GM18951 (cell line): ENCODE results near the gene ADIPOQ.
"Not testable (repeated sequence)": the region's sequence is repeated elsewhere in the genome, so short reads cannot be mapped to it uniquely, and the experiment has no call there.

Experiments
- POLR2A ChIP-seq: IDR thresholded peaks from 4 replicates; pipeline ENCODE4 v1.6.1; 2011; ENCODE audit warnings: mild to moderate bottlenecking; ENCODE audit not compliant: insufficient read length, insufficient read depth; ENCODE audit errors: extremely low read depth
- in situ Hi-C: fragments of 300-500 bp; cut with MboI; formaldehyde crosslinking; loops from one replicate; pipeline ENCODE4 v1.12.0; 2022; ENCODE audit warnings: low sequenced_read_pairs, mixed read lengths, inconsistent platforms; ENCODE audit not compliant: unreplicated experiment

Gene ADIPOQ

GRCh38 chr3:186839874-186840641 is 2.5 kb upstream of the ADIPOQ start:
- in situ Hi-C loops: no loop called here

GRCh38 chr3:186841620-186842019 is 890 bp upstream of the ADIPOQ start:
- in situ Hi-C loops: no loop called here
- TF ChIP-seq POLR2A: no peak

More at GRCh38 chr3:186839874-186840641, 2.5 kb upstream of the ADIPOQ start:
- TF ChIP-seq POLR2A: no peak

GRCh38 chr3:186843039-186843432 is 526 bp downstream of the ADIPOQ start:
- in situ Hi-C loops: no loop called here

GRCh38 chr3:186844908-186845307 is 2.4 kb downstream of the ADIPOQ start:
- in situ Hi-C loops: loop anchor here (5.0 kb wide), 1 partner anchor 317 kb away; no protein-coding TSS in a partner anchor
- no peak for TF ChIP-seq POLR2A

More at GRCh38 chr3:186843039-186843432, 526 bp downstream of the ADIPOQ start:
- no peak for TF ChIP-seq POLR2A

- in situ Hi-C loops: loop anchor here (5.0 kb wide), 1 partner anchor 317 kb away; no protein-coding TSS in a partner anchor
- no peak for TF ChIP-seq POLR2A
Measured at GRCh38 chr3:186845756-186846155, 3.2 kb downstream of the ADIPOQ start.

GRCh38 chr3:186847437-186847836 is 4.9 kb downstream of the ADIPOQ start:
- in situ Hi-C loops: loop anchor here (5.0 kb wide), 1 partner anchor 315 kb away; no protein-coding TSS in a partner anchor
- TF ChIP-seq POLR2A: no peak

GRCh38 chr3:186849374-186849975 is 7.0 kb downstream of the ADIPOQ start:
- no peak for TF ChIP-seq POLR2A
- in situ Hi-C loops: loop anchor here (5.0 kb wide), 1 partner anchor 313 kb away; no protein-coding TSS in a partner anchor

- in situ Hi-C loops: not testable (repeated sequence)
Measured at GRCh38 chr3:186851835-186852234, 9.3 kb downstream of the ADIPOQ start.

GRCh38 chr3:186852994-186853393 is 10.5 kb downstream of the ADIPOQ start:
- TF ChIP-seq POLR2A: no peak
- in situ Hi-C loops: no loop called here

- no peak for TF ChIP-seq POLR2A
- in situ Hi-C loops: no loop called here
Measured at GRCh38 chr3:186854146-186854545, 11.6 kb downstream of the ADIPOQ start.

- in situ Hi-C loops: no loop called here
- no peak for TF ChIP-seq POLR2A
Measured at GRCh38 chr3:186854954-186855353, 12.4 kb downstream of the ADIPOQ start.

GRCh38 chr3:186857743-186858142 is 15.2 kb downstream of the ADIPOQ start:
- in situ Hi-C loops: no loop called here
- no peak for TF ChIP-seq POLR2A

GRCh38 chr3:186865215-186865853 is 22.8 kb downstream of the ADIPOQ start:
- in situ Hi-C loops: not testable (repeated sequence)

- in situ Hi-C loops: not testable (repeated sequence)
Measured at GRCh38 chr3:186866095-186866494, 23.6 kb downstream of the ADIPOQ start.
